ENCODE measurements around the gene PLCB1.

PLCB1 gene

GRCh38 chr20:8219403-8219802 is 87.3 kb downstream of the PLCB1 start:
- Histone ChIP-seq H3K36me3 (no peaks in the 10 kb centered on the region), H3K4me3 (ENCODE audit: low read depth, low read length) (no peak overlapping the region), H3K27ac (no peak overlapping the region), H3K9me3 (ENCODE audit: severe bottlenecking) (no peaks in the 10 kb centered on the region), H3K27me3 (ENCODE audit: insufficient read depth, low read depth, severe bottlenecking) (no peaks in the 10 kb centered on the region)
- DNase-seq, result no peak
- no peak for TF ChIP-seq CTCF (IDR thresholded peaks at IDR 0.05; ENCODE audit: low read depth, low read length)

- no peaks in the 10 kb centered on the region for H3K27me3 ChIP-seq (ENCODE audit: insufficient read depth, low read depth, severe bottlenecking)
- DNase-seq, result no peak
- no peak overlapping the region for H3K4me3 ChIP-seq (ENCODE audit: low read depth, low read length)
- TF ChIP-seq CTCF (IDR thresholded peaks at IDR 0.05; ENCODE audit: low read depth, low read length), result no peak
- H3K36me3 ChIP-seq, result no peaks in the 10 kb centered on the region
- no peak overlapping the region for H3K27ac ChIP-seq
- no peaks in the 10 kb centered on the region for H3K9me3 ChIP-seq (ENCODE audit: severe bottlenecking)
Measured at GRCh38 chr20:8220716-8221115, 88.7 kb downstream of the PLCB1 start.

DNA sequence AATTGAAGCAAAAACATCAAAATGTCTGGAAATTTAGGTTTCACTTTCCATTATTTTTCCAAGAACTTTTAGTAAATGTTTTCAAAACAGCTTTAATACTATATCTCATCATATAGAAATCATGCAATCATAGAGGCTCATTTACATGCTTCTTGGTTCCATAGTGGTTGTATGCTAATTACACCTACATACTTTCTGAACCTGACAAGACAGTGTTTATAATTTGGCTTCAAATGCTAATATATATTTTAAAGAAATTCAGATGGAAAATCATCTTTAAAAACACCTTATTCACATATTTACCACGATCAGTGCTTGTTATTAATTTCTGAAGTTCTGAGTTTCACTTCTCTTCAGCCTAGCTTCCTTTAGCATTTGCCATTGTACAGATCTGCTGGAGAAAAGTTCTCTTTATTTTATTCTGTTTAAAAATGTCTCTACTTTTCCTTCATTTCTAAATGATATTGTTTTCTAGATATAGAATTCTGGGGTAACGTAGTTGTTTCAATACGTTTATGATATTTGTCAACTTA is 89.9 kb downstream of the PLCB1 start:
- no peaks in the 10 kb centered on the region for H3K36me3 ChIP-seq
- TF ChIP-seq CTCF (IDR thresholded peaks at IDR 0.05; ENCODE audit: low read depth, low read length), result no peak
- no peak overlapping the region for H3K27ac ChIP-seq
- DNase-seq, result no peak
- H3K4me3 ChIP-seq (ENCODE audit: low read depth, low read length), result no peak overlapping the region
- H3K27me3 ChIP-seq (ENCODE audit: insufficient read depth, low read depth, severe bottlenecking), result no peaks in the 10 kb centered on the region
- H3K9me3 ChIP-seq (ENCODE audit: severe bottlenecking), result no peaks in the 10 kb centered on the region

- no peak overlapping the region for H3K4me3 ChIP-seq (ENCODE audit: low read depth, low read length)
- DNase-seq, result no peak
- no peaks in the 10 kb centered on the region for H3K27me3 ChIP-seq (ENCODE audit: insufficient read depth, low read depth, severe bottlenecking)
- no peaks in the 10 kb centered on the region for H3K36me3 ChIP-seq
- no peak for TF ChIP-seq CTCF (IDR thresholded peaks at IDR 0.05; ENCODE audit: low read depth, low read length)
- H3K9me3 ChIP-seq (ENCODE audit: severe bottlenecking), result no peaks in the 10 kb centered on the region
- H3K27ac ChIP-seq, result no peak overlapping the region
Measured at GRCh38 chr20:8223091-8223870, 91.2 kb downstream of the PLCB1 start.

- H3K36me3 ChIP-seq, result no peaks in the 10 kb centered on the region
- DNase-seq, result no peak
- H3K9me3 ChIP-seq (ENCODE audit: severe bottlenecking), result no peaks in the 10 kb centered on the region
- no peak for TF ChIP-seq CTCF (IDR thresholded peaks at IDR 0.05; ENCODE audit: low read depth, low read length)
- no peaks in the 10 kb centered on the region for H3K27me3 ChIP-seq (ENCODE audit: insufficient read depth, low read depth, severe bottlenecking)
- H3K4me3 ChIP-seq (ENCODE audit: low read depth, low read length), result no peak overlapping the region
- no peak overlapping the region for H3K27ac ChIP-seq
Measured at GRCh38 chr20:8225658-8226057, 93.6 kb downstream of the PLCB1 start.

DNA sequence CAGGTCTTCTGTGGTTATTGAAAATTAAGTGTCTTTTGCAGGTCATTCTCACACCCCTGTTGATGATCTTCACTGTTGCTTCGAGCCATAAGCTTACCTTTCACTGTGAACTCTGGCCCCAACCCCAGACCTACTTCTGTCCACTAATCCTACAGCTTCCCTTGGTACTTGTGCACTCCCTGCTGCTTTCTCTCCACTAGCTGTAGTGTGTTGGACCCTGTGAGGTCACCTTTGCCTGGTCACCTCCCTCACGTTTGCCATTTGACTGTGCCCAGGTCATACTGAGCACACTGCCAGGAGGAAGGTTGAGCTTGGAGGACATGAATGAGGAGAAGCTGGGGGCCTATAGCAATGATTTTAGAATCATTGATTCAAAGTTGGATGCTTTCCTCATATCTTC is 94.0 kb downstream of the PLCB1 start:
- Histone ChIP-seq H3K9me3 (ENCODE audit: severe bottlenecking) (no peaks in the 10 kb centered on the region), H3K36me3 (no peaks in the 10 kb centered on the region), H3K27ac (no peak overlapping the region), H3K27me3 (ENCODE audit: insufficient read depth, low read depth, severe bottlenecking) (no peaks in the 10 kb centered on the region), H3K4me3 (ENCODE audit: low read depth, low read length) (no peak overlapping the region)
- TF ChIP-seq CTCF (IDR thresholded peaks at IDR 0.05; ENCODE audit: low read depth, low read length), result no peak
- DNase-seq, result no peak
